HL-60 (cell line): Measurements from ENCODE around the gene MUC3A.
"Not testable (repeated sequence)": the region's sequence is repeated elsewhere in the genome, so short reads cannot be mapped to it uniquely, and the experiment has no call there.

Experiments
- DNase-seq, 2 experiments: peaks; one replicate each; pipeline ENCODE4 v3.0.0-alpha.2; 2010 to 2020; ENCODE audit warnings: low read depth in 1 of 2, low spot score in 1 of 2
- H3K27ac ChIP-seq: fragments of 250-450 bp; sonication (Bioruptor Pico); replicated peaks from 2 replicates; pipeline ENCODE4 v1.5.1; 2020; ENCODE audit warnings: mild to moderate bottlenecking, moderate library complexity
- H3K27me3 ChIP-seq: fragments of 250-450 bp; sonication (Bioruptor Pico); 2 replicates; pipeline ENCODE4 v1.5.1; 2021; ENCODE audit warnings: mild to moderate bottlenecking, moderate library complexity; ENCODE audit not compliant: insufficient read depth, poor library complexity, severe bottlenecking
- H3K4me3 ChIP-seq: replicated peaks from 2 replicates; pipeline ENCODE4 v1.5.1; 2011; ENCODE audit warnings: mild to moderate bottlenecking, control low read depth, low read length; ENCODE audit not compliant: insufficient read depth
- CTCF ChIP-seq: IDR thresholded peaks from one replicate; pipeline ENCODE4 v1.5.1; 2011; ENCODE audit warnings: low read length, control low read depth, inconsistent platforms; ENCODE audit not compliant: insufficient read depth
- GABPA ChIP-seq: IDR thresholded peaks from 2 replicates; pipeline ENCODE4 v1.6.1; 2012; ENCODE audit warnings: low read depth
- POLR2AphosphoS5 ChIP-seq: IDR thresholded peaks from 2 replicates; pipeline ENCODE4 v1.6.1; 2012; ENCODE audit warnings: low read depth
- REST ChIP-seq: IDR thresholded peaks from 2 replicates; pipeline ENCODE4 v1.6.1; 2012; ENCODE audit warnings: low read depth; ENCODE audit not compliant: insufficient replicate concordance
- SPI1 ChIP-seq: IDR thresholded peaks from 2 replicates; pipeline ENCODE4 v1.6.1; 2012; ENCODE audit warnings: low read depth, mild to moderate bottlenecking, borderline replicate concordance

Gene MUC3A

GRCh38 chr7:100914208-100914878 is 35.0 kb upstream of the MUC3A start:
- H3K27me3 ChIP-seq: no peaks in the 10 kb centered on the region
- no peak overlapping the region for H3K4me3 ChIP-seq
- no peak for TF ChIP-seq SPI1
- TF ChIP-seq REST: no peak
- no peak for TF ChIP-seq CTCF
- TF ChIP-seq GABPA: no peak
- TF ChIP-seq POLR2AphosphoS5: no peak
- H3K27ac ChIP-seq: no peak overlapping the region
- DNase-seq: no peak

DNA sequence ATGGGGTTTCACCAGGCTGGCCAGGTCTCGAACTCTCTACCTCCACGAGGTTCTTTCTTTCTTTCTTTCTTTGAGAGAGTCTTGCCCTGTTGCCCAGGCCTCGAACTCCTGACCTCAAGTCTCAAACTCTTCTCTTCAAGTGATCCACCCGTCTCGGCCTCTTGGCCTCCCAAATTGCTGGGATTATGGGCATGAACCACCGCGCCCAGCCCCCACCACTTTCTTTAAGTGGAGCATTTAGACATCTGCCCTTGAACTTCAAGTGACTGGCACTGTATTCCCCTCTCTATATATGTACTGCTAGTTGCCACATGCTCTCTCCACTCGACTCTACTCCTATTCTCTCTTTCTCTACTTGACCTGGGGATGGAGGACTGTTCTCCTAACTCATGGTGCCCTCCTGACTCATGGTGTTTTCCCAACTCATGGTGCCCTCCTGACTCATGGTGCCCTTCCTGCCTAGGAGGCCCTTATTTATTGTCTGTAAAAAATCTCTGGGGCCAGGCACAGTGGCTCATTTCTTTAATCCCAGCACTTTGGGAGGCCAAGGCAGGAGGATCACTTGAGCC is 34.4 kb upstream of the MUC3A start:
- no peak for TF ChIP-seq GABPA
- TF ChIP-seq REST: no peak
- TF ChIP-seq CTCF: no peak
- no peak for TF ChIP-seq POLR2AphosphoS5
- no peak for TF ChIP-seq SPI1
- no peak for DNase-seq
- no peaks in the 10 kb centered on the region for H3K27me3 ChIP-seq
- no peak overlapping the region for H3K27ac ChIP-seq
- no peak overlapping the region for H3K4me3 ChIP-seq

DNA sequence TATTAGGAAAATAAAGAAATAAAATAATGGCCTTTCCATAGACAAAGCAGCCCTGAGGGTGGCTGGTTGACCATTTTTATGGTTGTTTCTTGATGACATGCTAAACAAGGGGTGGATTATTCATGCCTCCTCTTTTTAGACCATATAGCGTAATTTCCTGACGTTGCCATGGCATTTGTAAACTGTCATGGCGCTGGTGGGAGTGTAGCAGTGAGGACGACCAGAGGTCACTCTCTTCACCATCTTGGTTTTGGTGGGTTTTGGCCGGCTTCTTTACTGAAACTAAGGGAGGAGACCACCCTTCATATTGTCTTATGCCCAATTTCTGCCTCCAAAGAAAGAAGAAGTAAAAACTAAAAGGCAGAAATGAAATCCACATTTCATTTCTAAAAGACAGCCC is 30.0 kb upstream of the MUC3A start:
- not testable (repeated sequence) for DNase-seq, H3K4me3 ChIP-seq, H3K27me3 ChIP-seq, H3K27ac ChIP-seq

GRCh38 chr7:100919779-100920437 is 29.4 kb upstream of the MUC3A start:
- not testable (repeated sequence) for H3K4me3 ChIP-seq, DNase-seq, H3K27ac ChIP-seq, H3K27me3 ChIP-seq

- Histone ChIP-seq H3K4me3 (no peak overlapping the region), H3K27ac (no peak overlapping the region), H3K27me3 (no peaks in the 10 kb centered on the region)
- TF ChIP-seq CTCF: no peak
- TF ChIP-seq POLR2AphosphoS5: no peak
- no peak for TF ChIP-seq REST
- no peak for TF ChIP-seq SPI1
- TF ChIP-seq GABPA: no peak
- no peak for DNase-seq
Observed at GRCh38 chr7:100921039-100921438, 28.3 kb upstream of the MUC3A start.

GRCh38 chr7:100923616-100924015 is 25.7 kb upstream of the MUC3A start:
- DNase-seq, H3K27me3 ChIP-seq, H3K27ac ChIP-seq: not testable (repeated sequence)

More at GRCh38 chr7:100923616-100924015, 25.7 kb upstream of the MUC3A start:
- H3K4me3 ChIP-seq: not testable (repeated sequence)
